Umbilical cord (tissue), 2 donors: ENCODE data around the gene AK9. TPM values are rescaled to one million over a fixed set of nuclear protein-coding genes. Genes with fewer than 3 reads are reported as not detected.

Source experiments
- DNase-seq: peaks from one replicate; pipeline ENCODE4 v3.0.0-alpha.2; 2015; ENCODE audit warnings: low spot score
- total RNA-seq: library from RNA; depleted of rRNA; stranded (reverse); fragments of >200 nt; gene quantifications from one replicate; pipeline ENCODE4 v1.2.3, GENCODE V29; 2014; ENCODE audit warnings: low replicate concordance; ENCODE audit not compliant: insufficient read depth

The AK9 gene
- total RNA-seq, 1 donor from 2014 or later: 18.5 TPM

DNA sequence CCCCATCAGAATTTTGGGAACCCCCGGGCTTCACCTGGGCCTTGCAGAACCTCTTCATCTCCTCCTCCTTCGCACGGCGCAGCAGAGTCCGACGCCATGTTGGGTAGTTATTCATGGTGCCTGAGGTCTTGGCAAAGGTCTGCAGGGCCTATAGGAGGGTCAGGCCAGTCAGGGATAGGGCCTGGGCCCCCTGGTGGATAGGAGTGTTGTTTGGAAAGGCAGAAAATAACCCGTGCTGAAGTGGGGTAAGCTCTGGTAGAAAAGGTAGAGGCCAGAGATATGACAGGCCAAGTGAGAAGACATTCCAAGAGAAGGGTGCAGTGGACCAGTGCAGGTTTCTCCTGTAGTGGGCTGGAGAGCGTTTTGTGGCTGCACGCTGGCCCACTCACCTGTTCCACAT, 245.6 kb downstream of the AK9 start:
- DNase-seq: no peak

GRCh38 chr6:109443425-109443950, 247.5 kb downstream of the AK9 start:
- DNase-seq: no peak

Other genes with a start within 250 kb of the AK9 start
- 48.6 TPM for gene MICAL1, start 235.4 kb downstream of the AK9 start, total RNA-seq
- 10.4 TPM for gene ZBTB24, start 208.0 kb downstream of the AK9 start, total RNA-seq
- 25.8 TPM for gene FIG4, start 94 bp upstream of the AK9 start, total RNA-seq